K562 (cell line): Measurements from ENCODE around the gene CMSS1.

Experiments
- ATF2 ChIP-seq: sonication (generic); formaldehyde crosslinking; IDR thresholded peaks from 2 replicates; pipeline ENCODE4 v1.8.1; 2022; ENCODE audit warnings: missing genetic modification reagents
- KLF16 ChIP-seq: IDR thresholded peaks from 2 replicates; pipeline ENCODE4 v1.6.1; 2016; ENCODE audit warnings: antibody characterized with exemption
- NR1H2 ChIP-seq: sonication (generic); formaldehyde crosslinking; IDR thresholded peaks from 2 replicates; pipeline ENCODE4 v1.4.0; 2020; ENCODE audit warnings: mild to moderate bottlenecking, missing genetic modification reagents
- NRF1 ChIP-seq, 2 experiments: fragments of 450-650 bp; IDR thresholded peaks in 1 of 2; conservative IDR thresholded peaks in 1 of 2; 2 replicates each; pipeline ENCODE4 v1.6.1; 2014; ENCODE audit warnings: mild to moderate bottlenecking in 2 of 2
- SMARCE1 ChIP-seq: fragments of 450-650 bp; IDR thresholded peaks from 2 replicates; pipeline ENCODE4 v1.7.1; 2016; ENCODE audit warnings: mild to moderate bottlenecking
- SMC3 ChIP-seq: conservative IDR thresholded peaks from 2 replicates; pipeline ENCODE4 v1.6.1; 2011; ENCODE audit warnings: low read depth, low read length, improper control_type of control experiment; ENCODE audit not compliant: insufficient read depth
- ZFP30 ChIP-seq: fragments of 250-450 bp; sonication (Bioruptor Pico); IDR thresholded peaks from 2 replicates; pipeline ENCODE4 v1.8.0; 2022; ENCODE audit warnings: moderate library complexity, mild to moderate bottlenecking, inconsistent platforms, borderline replicate concordance

DNA sequence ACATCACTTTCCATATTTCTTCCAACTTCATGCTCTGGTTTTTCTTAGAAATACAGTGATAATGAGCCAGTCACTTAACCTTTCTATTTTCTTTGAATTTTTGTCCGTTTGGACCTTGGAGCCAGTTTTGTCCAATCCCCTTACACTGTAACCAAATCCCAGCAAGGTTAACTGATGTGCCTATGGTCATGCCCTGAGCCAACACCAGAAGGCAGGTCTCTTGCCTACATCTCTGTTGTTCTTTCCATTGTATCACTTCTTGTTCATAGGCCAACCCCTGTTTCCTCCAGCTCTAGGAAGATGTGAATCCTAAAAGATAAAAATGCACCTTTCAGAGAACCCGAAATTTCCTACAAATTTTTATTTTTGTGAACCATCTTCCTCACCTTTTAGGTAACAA lies 122.7 kb downstream of the CMSS1 start:
- TF ChIP-seq NRF1 (conservative IDR thresholded peaks at IDR 0.05 in 1 of 2, IDR thresholded peaks at IDR 0.05 in 1 of 2) (no peak), SMC3 (no peak), KLF16 (no peak), SMARCE1 (no peak), ZFP30 (CRISPR knock-in tag) (no peak), ATF2 (no peak), NR1H2 (CRISPR knock-in tag) (no peak)
